B cell (primary cell): ENCODE results near the gene RUBCNL. TPM values are rescaled to one million over a fixed set of nuclear protein-coding genes. Genes with fewer than 3 reads are reported as not detected.

ENCODE experiments used
- ATAC-seq: fragments of 200-7000 bp; cut with Tn5 transposase; one replicate; pipeline ENCODE4 v1.10.0; 2021; ENCODE audit warnings: low read depth, mild to moderate bottlenecking, moderate number of reproducible peaks, moderate library complexity
- CTCF ChIA-PET: fragments of 350-600 bp; sonication (Branson Sonifier 250); formaldehyde crosslinking; loops from one replicate; lab custom pipeline; 2021; ENCODE audit warnings: antibody characterized with exemption, inconsistent platforms; lab: Charles Lee
- POLR2A ChIA-PET: fragments of 350-600 bp; sonication (Branson Sonifier 250); formaldehyde crosslinking; loops from one replicate; lab custom pipeline; 2021; ENCODE audit warnings: antibody characterized with exemption; lab: Charles Lee
- DNase-seq: peaks from one replicate; pipeline ENCODE4 v3.0.0; 2013
- H2AFZ ChIP-seq: 2 replicates; pipeline ENCODE4 v1.6.1; 2012; ENCODE audit warnings: mild to moderate bottlenecking, low read depth, low read length; ENCODE audit not compliant: insufficient read depth, poor library complexity, severe bottlenecking
- H3K27ac ChIP-seq, 2 donors: 1 replicate in 1 of 2; 2 replicates in 1 of 2; pipeline ENCODE4 v1.5.1; 2012 to 2013; ENCODE audit warnings: low read length in 2 of 2, mild to moderate bottlenecking in 2 of 2, moderate library complexity in 1 of 2
- H3K27me3 ChIP-seq, 4 experiments: fragments of 200-600 bp in 1 of 4; sonication (generic) in 1 of 4; replicated peaks in 1 of 4; 1 replicate in 2 of 4; 2 replicates in 2 of 4; pipeline versions ENCODE4 v1.6.1 to v1.7.0; 2013 to 2016; ENCODE audit warnings: low read length in 3 of 4, mild to moderate bottlenecking in 2 of 4, mixed read lengths in 1 of 4, moderate library complexity in 1 of 4; ENCODE audit not compliant: insufficient read depth in 4 of 4, control insufficient read depth in 3 of 4; ENCODE audit errors: control extremely low read depth in 1 of 4
- H3K36me3 ChIP-seq, 2 experiments: replicated peaks in 1 of 2; 1 replicate in 1 of 2; 2 replicates in 1 of 2; pipeline versions ENCODE4 v1.6.1 to v1.7.1; 2013; ENCODE audit warnings: low read length in 1 of 2; ENCODE audit not compliant: insufficient read depth in 2 of 2, control insufficient read depth in 1 of 2; ENCODE audit errors: control extremely low read depth in 1 of 2, extremely low read depth in 1 of 2
- H3K4me1 ChIP-seq, 2 donors: fragments of 200-600 bp in 1 of 2; sonication (generic) in 1 of 2; 1 replicate in 1 of 2; 2 replicates in 1 of 2; pipeline versions ENCODE4 v1.5.1 to v1.6.1; 2013 to 2017; ENCODE audit warnings: low read length in 2 of 2; ENCODE audit not compliant: control insufficient read depth in 2 of 2, insufficient read depth in 2 of 2
- H3K4me2 ChIP-seq: replicated peaks from 2 replicates; pipeline ENCODE3; 2012; ENCODE audit warnings: mild to moderate bottlenecking, low read depth, low read length; ENCODE audit not compliant: poor library complexity, severe bottlenecking
- H3K4me3 ChIP-seq, 5 experiments: fragments of 200-600 bp in 1 of 5; sonication (generic) in 1 of 5; 1 replicate in 3 of 5; 2 replicates in 2 of 5; pipeline versions ENCODE4 v1.5.1 to v1.7.0; 2011 to 2016; ENCODE audit warnings: low read length in 4 of 5, mild to moderate bottlenecking in 4 of 5, low read depth in 2 of 5, control low read depth in 1 of 5, moderate library complexity in 1 of 5; ENCODE audit not compliant: insufficient read depth in 1 of 5; ENCODE audit errors: control extremely low read depth in 1 of 5, extremely low read depth in 1 of 5
- H3K79me2 ChIP-seq: fragments of 200-600 bp; sonication (generic); one replicate; pipeline ENCODE4 v1.6.0; 2016; ENCODE audit warnings: low read length; ENCODE audit not compliant: control insufficient read depth, insufficient read depth
- H3K9ac ChIP-seq: fragments of 200-600 bp; sonication (generic); 2 replicates; pipeline ENCODE4 v1.6.1; 2017; ENCODE audit warnings: mild to moderate bottlenecking, low read length, moderate library complexity
- H3K9me3 ChIP-seq, 3 donors: one replicate each; pipeline versions ENCODE4 v1.6.1 to v1.7.1; 2013; ENCODE audit warnings: low read length in 2 of 3; ENCODE audit not compliant: control insufficient read depth in 2 of 3, insufficient read depth in 1 of 3; ENCODE audit errors: control extremely low read depth in 1 of 3
- H4K20me1 ChIP-seq: 2 replicates; pipeline ENCODE4 v1.6.0; 2012; ENCODE audit warnings: mild to moderate bottlenecking, low read length; ENCODE audit not compliant: insufficient read depth, control insufficient read depth, poor library complexity, severe bottlenecking
- H3K27ac Mint-ChIP-seq: one replicate; pipeline ENCODE4 v1.8.0; 2021; ENCODE audit warnings: mixed read lengths
- H3K27me3 Mint-ChIP-seq: one replicate; pipeline ENCODE4 v1.8.0; 2021; ENCODE audit warnings: mixed read lengths
- H3K4me1 Mint-ChIP-seq: one replicate; pipeline ENCODE4 v1.8.0; 2021; ENCODE audit warnings: mixed read lengths
- H3K4me3 Mint-ChIP-seq: one replicate; pipeline ENCODE4 v1.8.0; 2021; ENCODE audit warnings: mixed read lengths
- H3K9me3 Mint-ChIP-seq: one replicate; pipeline ENCODE4 v1.8.0; 2022; ENCODE audit warnings: mixed read lengths; ENCODE audit not compliant: insufficient read depth
- CTCF ChIP-seq: fragments of 200-600 bp; IDR thresholded peaks from one replicate; pipeline ENCODE4 v1.8.0; 2022; ENCODE audit warnings: antibody characterized with exemption, mild to moderate bottlenecking
- EZH2 ChIP-seq: IDR thresholded peaks from 2 replicates; pipeline ENCODE4 v1.6.1; 2012; ENCODE audit warnings: borderline replicate concordance, low read depth, mild to moderate bottlenecking, moderate library complexity, low read length; ENCODE audit not compliant: insufficient read depth, poor library complexity, severe bottlenecking
- WGBS: methylation state at CpG from one replicate; pipeline ENCODE4 v1.1.5; 2013; ENCODE audit warnings: missing lambda C conversion rate; ENCODE audit not compliant: insufficient coverage; 5-methylcytosine and 5-hydroxymethylcytosine counted together
- intact Hi-C: fragments of 100-400 bp; cut with micrococcal nuclease; formaldehyde crosslinking; loops from one replicate; pipeline ENCODE4 v1.10.0; 2022
- polyA plus RNA-seq: library from polyadenylated mRNA; depleted of rRNA; stranded (reverse); fragments of >200 nt; gene quantifications from 2 replicates; pipeline ENCODE4 v1.2.3, GENCODE V29; 2012
- total RNA-seq, 2 donors: library from RNA; stranded (reverse); fragments of 120-200 nt in 1 of 2; gene quantifications; 1 replicate in 1 of 2; 2 replicates in 1 of 2; pipeline versions ENCODE4 v1.2.3 to v1.2.4, GENCODE V29; 2013 to 2022

RUBCNL gene
- total and polyA plus RNA-seq, 2 donors (not counting 1 experiment from before 2014, with no cell fraction given): 185 to 370 TPM

DNA sequence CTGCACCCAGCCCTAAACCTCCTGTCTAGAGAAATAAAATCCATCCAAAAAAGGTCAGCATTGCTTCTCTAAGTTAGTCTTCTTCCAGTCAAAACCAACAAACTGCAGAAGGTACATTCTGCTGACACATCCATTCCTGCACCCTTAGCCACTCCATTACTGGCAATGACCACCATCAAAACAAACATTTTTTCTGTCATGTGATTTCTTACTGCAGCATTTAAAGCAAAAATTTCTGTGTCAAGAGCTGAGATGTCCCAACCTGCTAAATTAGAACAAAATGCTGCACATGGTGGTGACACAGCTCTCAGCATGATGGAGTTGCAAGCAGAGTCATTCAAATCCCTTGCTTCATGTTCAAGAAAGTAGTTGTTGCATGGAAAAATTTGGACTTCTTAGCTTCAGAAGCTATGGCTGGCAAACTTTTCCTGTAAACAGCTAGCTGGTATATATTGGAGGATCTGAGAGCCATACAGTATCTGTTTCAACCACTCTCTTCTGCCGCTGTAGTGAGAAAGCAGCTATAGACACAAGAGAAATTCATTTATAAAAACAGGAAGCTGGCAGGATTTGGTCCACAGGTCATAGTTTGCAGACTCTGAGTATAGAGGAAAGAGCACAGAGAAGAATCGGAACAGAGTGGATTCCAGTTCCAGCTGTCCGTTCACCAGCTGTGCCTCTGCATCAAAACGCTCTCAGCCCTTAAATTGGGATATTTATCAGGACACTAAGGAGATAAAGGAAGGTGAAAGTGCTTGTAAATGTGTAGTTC is 17.4 kb downstream of the RUBCNL start:
- POLR2A ChIA-PET: interaction anchor here (0.6 to 2.8 kb wide), 7 partner anchors 9 to 35 kb away, joined by 3 to 12 read pairs (median 3); partner anchors contain the start of gene RUBCNL
- Histone ChIP-seq H3K27me3 (no peaks in the 10 kb centered on the region), H3K4me3 (peak overlapping the region; percentile 13 to 56 (median 42)), H4K20me1 (peaks cover 56% of the 10 kb centered on the region), H3K79me2 (peaks cover 99% of the 10 kb centered on the region), H3K4me1 (peaks cover 68 to 73% of the 10 kb centered on the region in 2 donors), H3K36me3 (peaks cover 22 to 75% of the 10 kb centered on the region in 2 experiments), H3K27ac (peak overlapping the region; percentile 59 to 84), H2AFZ (no peak overlapping the region), H3K9me3 (no peaks in the 10 kb centered on the region), H3K4me2 (peak overlapping the region; percentile 77), H3K9ac (peak overlapping the region; percentile 50)
- Mint-ChIP-seq H3K4me1 (peaks cover 81% of the 10 kb centered on the region), H3K27ac (peak overlapping the region; percentile 82), H3K27me3 (no peaks in the 10 kb centered on the region), H3K4me3 (peak overlapping the region; percentile 78), H3K9me3 (no peaks in the 10 kb centered on the region)
- peak; percentile 48 for ATAC-seq
- WGBS: 0% methylated on average over 1 of the region's 4 CpGs
- DNase-seq: peak; percentile 65
- TF ChIP-seq CTCF (no peak), EZH2 (no peak)
- CTCF ChIA-PET: interaction anchor here (0.6 to 12.3 kb wide), 12 partner anchors 8 to 221 kb away, joined by 3 to 113 read pairs (median 3); partner anchors contain the start of gene RUBCNL
- intact Hi-C loops: loop anchor here (1.0 to 10.0 kb wide), 8 partner anchors 15 to 425 kb away; partner anchors contain the start of genes ESD, LCP1, LRCH1 and RUBCNL
